HG02870 (cell line): ENCODE data around the gene TERF2IP.
A peak's percentile ranks its signal among the peaks of the same experiment; 100 is the strongest.

Experiments used
- ATAC-seq: cut with Tn5 transposase; IDR thresholded peaks from one replicate; pipeline ENCODE4 v1.9.1; 2021; ENCODE audit warnings: mild to moderate bottlenecking, moderate library complexity; ENCODE audit not compliant: unreplicated experiment

The TERF2IP gene

GRCh38 chr16:75635036-75635435 is 12.5 kb upstream of the TERF2IP start:
- ATAC-seq: no peak

- no peak for ATAC-seq
Observed at GRCh38 chr16:75640598-75640997, 7.0 kb upstream of the TERF2IP start.

GRCh38 chr16:75644240-75645012 is 3.1 kb upstream of the TERF2IP start:
- no peak for ATAC-seq

- ATAC-seq: peak; percentile 20
Observed at GRCh38 chr16:75647112-75647491, 471 bp upstream of the TERF2IP start.

- ATAC-seq: peak; percentile 34
Observed at GRCh38 chr16:75648265-75649076, 898 bp downstream of the TERF2IP start.

GRCh38 chr16:75653922-75654321 is 6.3 kb downstream of the TERF2IP start:
- ATAC-seq: no peak

- no peak for ATAC-seq
Observed at GRCh38 chr16:75658175-75658574, 10.6 kb downstream of the TERF2IP start.

GRCh38 chr16:75660321-75660720 is 12.7 kb downstream of the TERF2IP start:
- ATAC-seq: no peak

- ATAC-seq: no peak
Observed at GRCh38 chr16:75660726-75661302, 13.2 kb downstream of the TERF2IP start.

GRCh38 chr16:75667503-75667902 is 19.9 kb downstream of the TERF2IP start:
- ATAC-seq: no peak

- ATAC-seq: no peak
Observed at GRCh38 chr16:75676909-75677308, 29.3 kb downstream of the TERF2IP start, which contains the start of gene CPHXL2. Gene CPHXL2, minus strand, starts transcription at chr16:75677009. Its CDS starts 10 bp downstream, at chr16:75676999.

GRCh38 chr16:75679366-75679765 is 31.8 kb downstream of the TERF2IP start:
- ATAC-seq: no peak

GRCh38 chr16:75682308-75682707 is 34.7 kb downstream of the TERF2IP start:
- ATAC-seq: no peak

- ATAC-seq: peak; percentile 50
Observed at GRCh38 chr16:75687361-75687760, 39.8 kb downstream of the TERF2IP start.

GRCh38 chr16:75695708-75696107 is 48.1 kb downstream of the TERF2IP start:
- no peak for ATAC-seq

GRCh38 chr16:75697571-75697970 is 50.0 kb downstream of the TERF2IP start:
- no peak for ATAC-seq

GRCh38 chr16:75701361-75701760 is 53.8 kb downstream of the TERF2IP start, which contains the start of gene DUXB:
Gene DUXB, minus strand, starts transcription at chr16:75701461. Its CDS starts 43 bp downstream, at chr16:75701418.
- no peak for ATAC-seq

- ATAC-seq: no peak
Observed at GRCh38 chr16:75702242-75702641, 54.7 kb downstream of the TERF2IP start.

- no peak for ATAC-seq
Observed at GRCh38 chr16:75703306-75703705, 55.7 kb downstream of the TERF2IP start.
